ENCODE data around the gene SQOR.

Gene SQOR

GRCh38 chr15:45705510-45706473 lies 71.0 kb downstream of the SQOR start:
- DNase-seq (ENCODE audit: low spot score): peak; percentile 91

DNA sequence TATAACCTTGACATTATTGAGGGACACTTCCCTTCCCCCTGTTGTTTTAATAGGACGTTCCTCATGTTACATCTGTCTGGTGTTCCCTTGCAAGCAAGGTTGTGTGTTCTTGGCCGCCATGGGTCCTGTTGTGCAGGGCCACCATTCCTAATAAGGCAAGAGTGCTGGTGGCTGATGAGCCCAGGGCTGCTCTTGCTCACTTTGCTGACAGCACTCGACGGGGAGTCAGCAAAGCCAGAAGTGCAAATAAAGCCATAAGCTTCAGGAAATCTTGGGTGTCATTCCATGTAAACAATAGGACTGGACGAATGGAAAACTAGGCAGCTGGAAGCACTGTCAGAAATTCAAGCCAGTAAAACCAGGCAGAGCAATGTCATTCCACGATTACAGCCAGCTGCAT lies 75.8 kb downstream of the SQOR start:
- no peak for DNase-seq (ENCODE audit: low spot score)

DNA sequence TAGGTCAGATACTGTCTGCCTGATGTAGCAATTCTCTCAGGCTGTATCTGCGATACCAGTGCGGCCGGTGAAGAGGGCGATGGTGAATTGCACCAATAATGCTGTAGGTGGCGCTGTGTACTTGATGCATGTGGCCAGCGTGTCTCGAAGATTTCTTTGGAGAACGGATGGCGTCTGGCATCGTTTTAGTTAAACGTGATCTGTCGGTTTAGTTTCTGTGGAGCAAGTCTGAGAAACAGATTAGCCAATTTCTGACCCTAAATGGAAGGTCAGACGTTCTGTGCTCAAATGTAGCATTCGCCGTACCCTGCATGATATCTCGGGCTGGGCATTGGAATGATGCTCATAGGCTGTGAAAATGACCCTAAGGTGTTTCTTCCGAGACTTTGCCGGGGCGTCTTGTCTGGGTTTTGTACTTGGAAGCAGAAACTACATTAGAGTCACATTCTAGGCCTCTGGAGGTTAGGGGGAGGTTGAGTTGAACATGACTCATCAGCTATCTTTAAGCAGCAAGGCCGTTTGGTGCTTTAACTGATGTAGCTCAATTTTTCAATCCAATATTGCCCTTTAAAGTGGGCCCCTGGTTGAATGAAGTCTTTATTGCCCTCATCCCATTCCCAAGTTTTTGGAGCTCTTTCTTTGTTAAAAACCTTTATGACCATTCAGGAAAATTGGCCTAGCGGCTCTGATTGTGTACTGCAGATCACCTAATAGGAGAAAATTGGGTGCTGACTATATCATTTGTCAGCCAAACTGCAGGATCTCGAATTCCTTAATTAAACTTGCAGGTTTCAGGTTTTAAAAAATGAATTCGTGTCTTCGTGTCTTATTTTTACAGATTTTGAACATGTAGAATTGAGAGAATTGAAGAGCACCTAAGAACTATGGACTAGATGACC lies 80.0 kb downstream of the SQOR start:
- DNase-seq (ENCODE audit: low spot score): peak; percentile 14

DNA sequence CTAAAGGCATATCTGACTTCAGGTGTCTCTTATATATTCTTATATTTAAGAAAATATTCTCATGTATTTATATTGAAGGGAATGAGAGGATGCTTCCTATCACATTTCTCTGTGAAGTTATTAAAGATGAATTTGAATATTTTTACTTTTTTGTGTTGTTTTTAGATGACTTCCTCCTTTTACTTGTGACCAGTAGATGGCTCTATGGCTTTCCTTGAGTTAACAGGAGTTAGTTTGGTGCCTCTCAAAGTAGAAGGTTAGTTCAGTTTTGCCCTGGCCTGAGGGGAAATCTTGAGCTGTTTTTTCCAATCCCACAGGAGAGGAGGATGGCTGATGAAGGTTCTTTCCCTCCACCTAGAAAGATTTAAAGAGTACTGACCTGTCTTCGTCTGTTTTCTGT lies 80.7 kb downstream of the SQOR start:
- DNase-seq (ENCODE audit: low spot score): peak; percentile 16

DNA sequence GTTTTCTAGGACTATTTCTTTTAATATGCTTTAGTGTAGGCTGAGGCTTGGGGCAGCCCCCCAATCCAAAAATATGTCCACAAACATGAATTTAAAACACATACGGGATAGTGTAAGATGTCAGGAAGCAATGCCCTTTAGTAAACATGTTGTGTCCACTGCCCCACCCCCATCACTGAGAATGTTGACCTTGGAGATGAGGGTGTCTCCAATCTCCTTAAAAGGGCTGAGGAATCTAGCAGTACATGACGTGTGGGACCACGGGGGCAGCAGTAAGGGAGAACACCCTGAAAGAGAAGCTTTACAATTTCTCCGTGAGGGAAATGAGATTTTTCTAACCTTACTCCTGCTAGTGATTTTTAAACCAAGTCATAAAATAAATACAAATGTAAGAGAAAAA lies 84.7 kb downstream of the SQOR start:
- no peak for DNase-seq (ENCODE audit: low spot score)

DNA sequence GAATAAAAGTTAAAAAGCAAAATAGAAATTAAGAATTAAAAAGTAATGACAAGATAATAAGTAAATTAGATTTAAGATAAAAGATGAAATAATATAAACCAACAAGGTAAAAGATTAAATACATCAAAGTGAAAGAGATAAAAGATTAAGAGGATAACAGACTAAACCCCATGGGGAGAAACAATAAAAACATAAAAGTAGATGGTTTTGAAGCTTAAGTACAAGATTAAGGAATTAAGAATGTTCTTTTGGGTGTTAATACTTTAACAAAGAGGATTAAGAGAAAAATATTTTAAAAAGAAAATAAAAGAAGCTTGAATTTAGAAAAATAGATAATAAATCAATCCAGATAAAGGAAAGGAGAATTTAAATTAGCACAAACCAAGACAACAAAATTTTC lies 85.4 kb downstream of the SQOR start:
- no peak for DNase-seq (ENCODE audit: low spot score)

- DNase-seq (ENCODE audit: low spot score): no peak
These were observed 93.8 kb downstream of the SQOR start for GRCh38 chr15:45728641-45729040.

- no peak for DNase-seq (ENCODE audit: low spot score)
These were observed 94.3 kb downstream of the SQOR start for GRCh38 chr15:45729141-45729540.

GRCh38 chr15:45731343-45731742 lies 96.5 kb downstream of the SQOR start:
- no peak for DNase-seq (ENCODE audit: low spot score)

- no peak for DNase-seq (ENCODE audit: low spot score)
These were observed 97.8 kb downstream of the SQOR start for GRCh38 chr15:45732662-45733061.

DNA sequence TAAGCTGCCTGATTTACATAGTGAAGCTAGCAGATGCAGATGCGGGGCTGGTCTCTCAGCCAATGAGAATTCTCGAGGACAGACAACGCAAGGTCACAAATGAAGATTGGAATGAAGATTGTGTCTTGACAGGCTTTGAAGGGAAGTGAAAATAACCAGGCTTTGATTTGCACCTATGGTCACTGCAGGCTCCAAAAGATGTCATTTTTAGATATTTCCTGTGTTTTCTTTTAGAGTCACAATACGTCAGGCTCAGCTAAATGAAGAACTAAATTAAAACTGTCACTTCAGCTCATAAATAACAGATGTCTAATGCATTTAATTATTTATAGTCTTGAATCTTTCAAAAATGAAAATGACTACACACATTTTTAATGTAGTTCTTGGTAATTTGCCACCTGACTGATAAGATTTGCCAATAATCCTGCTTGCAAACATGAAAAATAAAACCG lies 99.5 kb downstream of the SQOR start:
- DNase-seq (ENCODE audit: low spot score): no peak
